Activated CD4-positive, alpha-beta T cell treated with anti-CD3 and anti-CD28 coated beads, Interleukin-2, amount 50 U/mL, for 1 hour (primary cell): Measurements from ENCODE around the gene PCDHA1.
"Not testable (repeated sequence)": the region's sequence is repeated elsewhere in the genome, so short reads cannot be mapped to it uniquely, and the experiment has no call there.

Experiments
- DNase-seq: peaks from one replicate; pipeline ENCODE4 v3.0.0-alpha.2; 2020

Gene PCDHA1

GRCh38 chr5:140855772-140856674, 70.1 kb downstream of the PCDHA1 start, which contains the start of gene PCDHA10:
PCDHA10 (plus strand) TSS chr5:140855897; CDS start chr5:140856049, 152 bp downstream.
- DNase-seq, result no peak

- DNase-seq, result no peak
These were observed 71.4 kb downstream of the PCDHA1 start for GRCh38 chr5:140857177-140857986.

GRCh38 chr5:140857987-140858240, 72.0 kb downstream of the PCDHA1 start:
- no peak for DNase-seq

GRCh38 chr5:140862441-140863295, 76.7 kb downstream of the PCDHA1 start:
- DNase-seq, result no peak

GRCh38 chr5:140868721-140869554, 83.0 kb downstream of the PCDHA1 start, which contains the start of gene PCDHA11:
PCDHA11 (plus strand) TSS chr5:140868957; CDS start chr5:140869104, 147 bp downstream.
- DNase-seq, result no peak

GRCh38 chr5:140869555-140869886, 83.6 kb downstream of the PCDHA1 start:
- no peak for DNase-seq

GRCh38 chr5:140870221-140871201, 84.6 kb downstream of the PCDHA1 start:
- no peak for DNase-seq

- DNase-seq, result no peak
These were observed 89.4 kb downstream of the PCDHA1 start, which contains the start of gene PCDHA12 for GRCh38 chr5:140875085-140876065. PCDHA12 (plus strand) TSS chr5:140875308; CDS start chr5:140875473, 165 bp downstream.

GRCh38 chr5:140876541-140877261, 90.8 kb downstream of the PCDHA1 start:
- not testable (repeated sequence) for DNase-seq

GRCh38 chr5:140877262-140877581, 91.3 kb downstream of the PCDHA1 start:
- no peak for DNase-seq

- DNase-seq, result no peak
These were observed 96.1 kb downstream of the PCDHA1 start, which contains the start of gene PCDHA13 for GRCh38 chr5:140881889-140882590. PCDHA13 (plus strand) TSS chr5:140882124; CDS start chr5:140882269, 145 bp downstream.

- DNase-seq, result no peak
These were observed 96.6 kb downstream of the PCDHA1 start for GRCh38 chr5:140882591-140882899.

GRCh38 chr5:140883373-140883772, 97.4 kb downstream of the PCDHA1 start:
- no peak for DNase-seq

GRCh38 chr5:140883927-140884697, 98.2 kb downstream of the PCDHA1 start:
- DNase-seq, result no peak

GRCh38 chr5:140916325-140916724, 130.4 kb downstream of the PCDHA1 start:
- no peak for DNase-seq

- no peak for DNase-seq
These were observed 137.7 kb downstream of the PCDHA1 start for GRCh38 chr5:140923601-140924000.

- DNase-seq, result no peak
These were observed 140.0 kb downstream of the PCDHA1 start, which contains the start of gene PCDHAC1 for GRCh38 chr5:140925806-140926442. PCDHAC1 (plus strand) TSS chr5:140926299; CDS start chr5:140926893, 594 bp downstream.
